Astrocyte of the spinal cord (primary cell): Measurements from ENCODE around the gene BCAS1.

Experiments used
- DNase-seq: peaks from one replicate; pipeline ENCODE4 v3.0.0; 2011; ENCODE audit warnings: low read depth, low spot score
- H3K4me3 ChIP-seq: 2 replicates; pipeline ENCODE4 v1.5.1; 2011; ENCODE audit warnings: low read depth, mild to moderate bottlenecking, low read length, moderate library complexity
- CTCF ChIP-seq: IDR thresholded peaks from 2 replicates; pipeline ENCODE4 v1.5.1; 2012; ENCODE audit warnings: low read depth, mild to moderate bottlenecking, low read length, inconsistent platforms
- in situ Hi-C: cut with HindIII; loops from 2 replicates; pipeline ENCODE4 v1.10.0; 2017; ENCODE audit warnings: low sequenced_read_pairs

BCAS1 gene

GRCh38 chr20:54113566-54113965 lies 43.2 kb upstream of the BCAS1 start:
- no peak overlapping the region for H3K4me3 ChIP-seq
- no peak for TF ChIP-seq CTCF
- no peak for DNase-seq
- in situ Hi-C loops, result no loop called here

- in situ Hi-C loops, result no loop called here
- no peak for DNase-seq
- no peak overlapping the region for H3K4me3 ChIP-seq
- no peak for TF ChIP-seq CTCF
Observed at GRCh38 chr20:54112221-54112884, 42.0 kb upstream of the BCAS1 start.

GRCh38 chr20:54111460-54111859 lies 41.1 kb upstream of the BCAS1 start:
- H3K4me3 ChIP-seq, result no peak overlapping the region
- TF ChIP-seq CTCF, result no peak
- in situ Hi-C loops, result no loop called here
- DNase-seq, result no peak

- no peak for TF ChIP-seq CTCF
- no peak for DNase-seq
- in situ Hi-C loops, result no loop called here
- H3K4me3 ChIP-seq, result no peak overlapping the region
Observed at GRCh38 chr20:54110457-54110856, 40.1 kb upstream of the BCAS1 start.

GRCh38 chr20:54110041-54110440 lies 39.6 kb upstream of the BCAS1 start:
- no peak for DNase-seq
- TF ChIP-seq CTCF, result no peak
- H3K4me3 ChIP-seq, result no peak overlapping the region
- in situ Hi-C loops, result no loop called here

GRCh38 chr20:54108817-54109216 lies 38.4 kb upstream of the BCAS1 start:
- no peak for DNase-seq
- no peak for TF ChIP-seq CTCF
- no peak overlapping the region for H3K4me3 ChIP-seq
- in situ Hi-C loops, result no loop called here

- DNase-seq, result no peak
- in situ Hi-C loops, result no loop called here
- H3K4me3 ChIP-seq, result no peak overlapping the region
- TF ChIP-seq CTCF, result no peak
Observed at GRCh38 chr20:54108326-54108642, 37.9 kb upstream of the BCAS1 start.
